Measurements from ENCODE around the gene SNTB2. TPM values are rescaled to one million over a fixed set of nuclear protein-coding genes. Genes with fewer than 3 reads are reported as not detected.

SNTB2 gene
- total and polyA plus RNA-seq, 2 of the 13 experiments (the other 11 are each of a cell fraction or from before 2014, with no cell fraction given): 11.5 to 19.2 TPM

DNA sequence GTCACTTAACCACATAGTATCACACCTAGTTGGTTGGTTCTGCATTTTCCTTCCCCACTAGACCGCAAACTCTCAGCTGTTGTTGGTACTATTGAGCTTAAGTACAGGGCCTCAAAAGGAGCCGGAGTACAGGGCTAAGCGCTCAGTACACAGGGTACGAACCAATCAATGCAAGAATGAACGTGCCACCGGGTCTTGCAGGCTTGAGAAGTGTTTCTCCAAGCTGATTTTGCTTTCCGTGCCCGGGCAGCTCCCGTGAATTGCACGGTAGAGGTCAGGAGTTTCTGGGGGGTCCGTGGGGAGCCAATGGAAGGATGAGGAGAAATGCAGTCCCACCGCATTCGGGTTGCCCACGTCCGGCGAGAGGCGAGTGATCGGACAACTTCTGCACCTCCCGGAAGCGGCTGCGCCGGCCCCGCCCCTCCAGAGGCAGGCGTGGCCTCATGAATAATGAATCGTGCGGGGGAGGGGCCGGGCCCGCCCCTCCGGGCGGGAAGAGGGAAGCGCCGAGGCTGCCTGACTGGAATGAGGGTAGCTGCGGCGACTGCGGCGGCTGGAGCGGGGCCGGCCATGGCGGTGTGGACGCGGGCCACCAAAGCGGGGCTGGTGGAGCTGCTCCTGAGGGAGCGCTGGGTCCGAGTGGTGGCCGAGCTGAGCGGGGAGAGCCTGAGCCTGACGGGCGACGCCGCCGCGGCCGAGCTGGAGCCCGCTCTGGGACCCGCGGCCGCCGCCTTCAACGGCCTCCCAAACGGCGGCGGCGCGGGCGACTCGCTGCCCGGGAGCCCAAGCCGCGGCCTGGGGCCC lies at the start of gene SNTB2 (continued):
- peak; percentile 92; the same call in 1 of the 2 replicates for TF ChIP-seq ZNF224 (CRISPR knock-in tag; IDR thresholded peaks at IDR 0.05)
- peak; percentile 67 for TF ChIP-seq POGZ (CRISPR knock-in tag; IDR thresholded peaks at IDR 0.05)
- TF ChIP-seq ZKSCAN8 (CRISPR knock-in tag; IDR thresholded peaks at IDR 0.05; ENCODE audit: borderline replicate concordance): peak; percentile 49; the same call in 1 of the 2 replicates
- 0 out of 2 replicates have a peak, but pooled peaks have one; percentile 7 for TF ChIP-seq ZNF34 (CRISPR knock-in tag; IDR thresholded peaks at IDR 0.05; ENCODE audit: borderline replicate concordance)
- TF ChIP-seq XRCC5 (optimal IDR thresholded peaks at IDR 0.05; ENCODE audit: low read length): peak; percentile 88
- TF ChIP-seq ZNF563 (CRISPR knock-in tag; IDR thresholded peaks at IDR 0.05): peak; percentile 93
- no peak for TF ChIP-seq DNMT3B (CRISPR knock-in tag; conservative IDR thresholded peaks at IDR 0.05)
- TF ChIP-seq, protein P1, sequence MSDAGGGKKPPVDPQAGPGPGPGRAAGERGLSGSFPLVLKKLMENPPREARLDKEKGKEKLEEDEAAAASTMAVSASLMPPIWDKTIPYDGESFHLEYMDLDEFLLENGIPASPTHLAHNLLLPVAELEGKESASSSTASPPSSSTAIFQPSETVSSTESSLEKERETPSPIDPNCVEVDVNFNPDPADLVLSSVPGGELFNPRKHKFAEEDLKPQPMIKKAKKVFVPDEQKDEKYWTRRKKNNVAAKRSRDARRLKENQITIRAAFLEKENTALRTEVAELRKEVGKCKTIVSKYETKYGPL (CRISPR knock-in tag; IDR thresholded peaks at IDR 0.05): 0 out of 2 replicates have a peak, but pooled peaks have one; percentile 48
- peak; percentile 93 for TF ChIP-seq ZNF441 (CRISPR knock-in tag; IDR thresholded peaks at IDR 0.05; ENCODE audit: borderline replicate concordance)
- TF ChIP-seq, protein P2, sequence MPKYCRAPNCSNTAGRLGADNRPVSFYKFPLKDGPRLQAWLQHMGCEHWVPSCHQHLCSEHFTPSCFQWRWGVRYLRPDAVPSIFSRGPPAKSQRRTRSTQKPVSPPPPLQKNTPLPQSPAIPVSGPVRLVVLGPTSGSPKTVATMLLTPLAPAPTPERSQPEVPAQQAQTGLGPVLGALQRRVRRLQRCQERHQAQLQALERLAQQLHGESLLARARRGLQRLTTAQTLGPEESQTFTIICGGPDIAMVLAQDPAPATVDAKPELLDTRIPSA (CRISPR knock-in tag; IDR thresholded peaks at IDR 0.05; ENCODE audit: borderline replicate concordance): peak; percentile 48; the same call in 1 of the 2 replicates
- TF ChIP-seq FOSL2 (CRISPR knock-in tag; IDR thresholded peaks at IDR 0.05): peak; percentile 58; the same call in 1 of the 2 replicates
- TF ChIP-seq EED (CRISPR knock-in tag; IDR thresholded peaks at IDR 0.05): peak; percentile 76
- peak; percentile 84 for TF ChIP-seq SALL1 (CRISPR knock-in tag; IDR thresholded peaks at IDR 0.05)
- TF ChIP-seq NFKBIZ (CRISPR knock-in tag; IDR thresholded peaks at IDR 0.05): peak; percentile 54; the same call in 1 of the 2 replicates
- peak; percentile 27; the same call in 1 of the 2 replicates for TF ChIP-seq ZNF30 (CRISPR knock-in tag; IDR thresholded peaks at IDR 0.05)
- peak; percentile 52; the same call in 1 of the 2 replicates for TF ChIP-seq GABPA (IDR thresholded peaks at IDR 0.05; ENCODE audit: low read depth, low read length)
- peak; percentile 84 for TF ChIP-seq GABPA (CRISPR knock-in tag; IDR thresholded peaks at IDR 0.05; ENCODE audit: low read depth)
- no peak for TF ChIP-seq ZNF382 (CRISPR knock-in tag; IDR thresholded peaks at IDR 0.05; ENCODE audit: borderline replicate concordance)
- peak; percentile 92 for TF ChIP-seq ZSCAN20 (CRISPR knock-in tag; IDR thresholded peaks at IDR 0.05; ENCODE audit: borderline replicate concordance)
- no peak for TF ChIP-seq ZFP36 (IDR thresholded peaks at IDR 0.05; ENCODE audit: borderline replicate concordance, low read depth, low read length, partially characterized antibody)
- TF ChIP-seq, protein P3, sequence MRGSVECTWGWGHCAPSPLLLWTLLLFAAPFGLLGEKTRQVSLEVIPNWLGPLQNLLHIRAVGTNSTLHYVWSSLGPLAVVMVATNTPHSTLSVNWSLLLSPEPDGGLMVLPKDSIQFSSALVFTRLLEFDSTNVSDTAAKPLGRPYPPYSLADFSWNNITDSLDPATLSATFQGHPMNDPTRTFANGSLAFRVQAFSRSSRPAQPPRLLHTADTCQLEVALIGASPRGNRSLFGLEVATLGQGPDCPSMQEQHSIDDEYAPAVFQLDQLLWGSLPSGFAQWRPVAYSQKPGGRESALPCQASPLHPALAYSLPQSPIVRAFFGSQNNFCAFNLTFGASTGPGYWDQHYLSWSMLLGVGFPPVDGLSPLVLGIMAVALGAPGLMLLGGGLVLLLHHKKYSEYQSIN (CRISPR knock-in tag; IDR thresholded peaks at IDR 0.05; ENCODE audit: borderline replicate concordance): no peak
- TF ChIP-seq, protein P4, sequence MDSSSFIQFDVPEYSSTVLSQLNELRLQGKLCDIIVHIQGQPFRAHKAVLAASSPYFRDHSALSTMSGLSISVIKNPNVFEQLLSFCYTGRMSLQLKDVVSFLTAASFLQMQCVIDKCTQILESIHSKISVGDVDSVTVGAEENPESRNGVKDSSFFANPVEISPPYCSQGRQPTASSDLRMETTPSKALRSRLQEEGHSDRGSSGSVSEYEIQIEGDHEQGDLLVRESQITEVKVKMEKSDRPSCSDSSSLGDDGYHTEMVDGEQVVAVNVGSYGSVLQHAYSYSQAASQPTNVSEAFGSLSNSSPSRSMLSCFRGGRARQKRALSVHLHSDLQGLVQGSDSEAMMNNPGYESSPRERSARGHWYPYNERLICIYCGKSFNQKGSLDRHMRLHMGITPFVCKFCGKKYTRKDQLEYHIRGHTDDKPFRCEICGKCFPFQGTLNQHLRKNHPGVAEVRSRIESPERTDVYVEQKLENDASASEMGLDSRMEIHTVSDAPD (CRISPR knock-in tag; IDR thresholded peaks at IDR 0.05): peak; percentile 34; the same call in 1 of the 2 replicates
- TF ChIP-seq KDM6A (CRISPR knock-in tag; IDR thresholded peaks at IDR 0.05; ENCODE audit: low read depth): 0 out of 2 replicates have a peak, but pooled peaks have one; percentile 16
- TF ChIP-seq ZC3H4 (CRISPR knock-in tag; IDR thresholded peaks at IDR 0.05; ENCODE audit: borderline replicate concordance): peak; percentile 57; the same call in 1 of the 2 replicates
